SK-N-SH (cell line): Measurements from ENCODE around the gene CNNM1. TPM values are rescaled to one million over a fixed set of nuclear protein-coding genes. Genes with fewer than 3 reads are reported as not detected.
A peak's percentile ranks its signal among the peaks of the same experiment; 100 is the strongest.

Source experiments
- CTCF ChIA-PET: fragments of 300-600, 350-600 bp; formaldehyde crosslinking; extraction: SDS; loops from one replicate; lab custom pipeline; 2021; lab: Yijun Ruan, JAX
- POLR2A ChIA-PET: fragments of 350-600 bp; sonication (Branson Sonifier 250); formaldehyde crosslinking; extraction: SDS; loops from one replicate; lab custom pipeline; 2020; ENCODE audit warnings: antibody characterized with exemption, inconsistent platforms; lab: Yijun Ruan, JAX
- DNase-seq: peaks from one replicate; pipeline ENCODE4 v3.0.0; 2012
- H2AFZ ChIP-seq: fragments of 200-600 bp; sonication (generic); 2 replicates; pipeline ENCODE4 v1.8.1; 2016; ENCODE audit warnings: antibody characterized with exemption, mild to moderate bottlenecking, low read depth
- H3F3A ChIP-seq: fragments of 200-600 bp; sonication (generic); replicated peaks from 2 replicates; pipeline ENCODE3; 2016; ENCODE audit warnings: antibody characterized with exemption, mild to moderate bottlenecking; ENCODE audit not compliant: insufficient read depth
- H3K27ac ChIP-seq, 2 experiments: fragments of 200-500 bp in 1 of 2; fragments of 200-600 bp in 1 of 2; sonication (Bioruptor generic) in 1 of 2; sonication (generic), shearing (Covaris generic) in 1 of 2; 2 replicates each; pipeline versions ENCODE4 v1.5.1 to v1.6.1; 2014 to 2016; ENCODE audit warnings: low read depth in 2 of 2, inconsistent platforms in 1 of 2, low read length in 1 of 2, mild to moderate bottlenecking in 1 of 2, mixed read lengths in 1 of 2
- H3K27me3 ChIP-seq: fragments of 200-600 bp; sonication (generic), shearing (Covaris generic); 2 replicates; pipeline ENCODE4 v1.6.1; 2016; ENCODE audit warnings: mixed run types; ENCODE audit not compliant: insufficient read depth
- H3K36me3 ChIP-seq, 2 experiments: fragments of 200-500 bp in 1 of 2; fragments of 200-600 bp in 1 of 2; sonication (Bioruptor generic) in 1 of 2; sonication (generic) in 1 of 2; replicated peaks in 1 of 2; 2 replicates each; pipeline versions ENCODE3 to v1.5.1; 2014 to 2016; ENCODE audit warnings: low read length in 1 of 2, mild to moderate bottlenecking in 1 of 2; ENCODE audit not compliant: insufficient read depth in 2 of 2, control insufficient read depth in 1 of 2
- H3K4me1 ChIP-seq, 2 experiments: fragments of 200-500 bp in 1 of 2; fragments of 200-600 bp in 1 of 2; sonication (Bioruptor generic) in 1 of 2; sonication (generic), shearing (Covaris generic) in 1 of 2; 2 replicates each; pipeline versions ENCODE4 v1.5.1 to v1.6.1; 2014 to 2016; ENCODE audit warnings: low read depth in 1 of 2, low read length in 1 of 2, mixed run types in 1 of 2; ENCODE audit not compliant: insufficient read depth in 2 of 2, control insufficient read depth in 1 of 2
- H3K4me2 ChIP-seq: fragments of 200-600 bp; sonication (generic), shearing (Covaris generic); 2 replicates; pipeline ENCODE4 v1.6.1; 2017; ENCODE audit warnings: mixed run types
- H3K4me3 ChIP-seq, 2 experiments: fragments of 200-500 bp in 1 of 2; fragments of 200-600 bp in 1 of 2; sonication (Bioruptor generic) in 1 of 2; sonication (generic), shearing (Covaris generic) in 1 of 2; 2 replicates each; pipeline versions ENCODE4 v1.5.1 to v1.8.1; 2014 to 2016; ENCODE audit warnings: low read depth in 2 of 2, inconsistent platforms in 1 of 2, low read length in 1 of 2, mild to moderate bottlenecking in 1 of 2, mixed read lengths in 1 of 2, moderate library complexity in 1 of 2
- H3K79me2 ChIP-seq: fragments of 200-600 bp; sonication (generic); 2 replicates; pipeline ENCODE4 v1.8.1; 2017; ENCODE audit warnings: mild to moderate bottlenecking; ENCODE audit not compliant: insufficient read depth
- H3K9ac ChIP-seq: fragments of 200-600 bp; sonication (generic); 2 replicates; pipeline ENCODE4 v1.6.1; 2017; ENCODE audit warnings: mixed run types
- H3K9me2 ChIP-seq: fragments of 200-600 bp; sonication (generic); 2 replicates; pipeline ENCODE4 v1.6.1; 2017; ENCODE audit warnings: mixed run types
- H3K9me3 ChIP-seq: fragments of 200-600 bp; sonication (generic); 2 replicates; pipeline ENCODE4 v1.6.1; 2017; ENCODE audit warnings: mixed run types, mild to moderate bottlenecking, moderate library complexity
- H4K20me1 ChIP-seq: fragments of 200-600 bp; sonication (generic); 2 replicates; pipeline ENCODE4 v1.6.1; 2017; ENCODE audit warnings: mild to moderate bottlenecking, mixed run types; ENCODE audit not compliant: insufficient read depth
- ELF1 ChIP-seq: IDR thresholded peaks from 2 replicates; pipeline ENCODE4 v1.4.0; 2012
- FOXJ3 ChIP-seq: sonication (generic); formaldehyde crosslinking; IDR thresholded peaks from 2 replicates; pipeline ENCODE4 v1.5.1; 2020; ENCODE audit warnings: mild to moderate bottlenecking, missing genetic modification reagents
- FOXM1 ChIP-seq: IDR thresholded peaks from 2 replicates; pipeline ENCODE4 v1.4.0; 2012; ENCODE audit warnings: low read depth, mild to moderate bottlenecking
- GATA2 ChIP-seq: sonication (generic); formaldehyde crosslinking; IDR thresholded peaks from 2 replicates; pipeline ENCODE4 v1.5.0; 2020; ENCODE audit warnings: mild to moderate bottlenecking, missing genetic modification reagents
- JUND ChIP-seq: IDR thresholded peaks from 2 replicates; pipeline ENCODE4 v1.4.0; 2012
- NFIC ChIP-seq: IDR thresholded peaks from 2 replicates; pipeline ENCODE4 v1.4.0; 2012; ENCODE audit warnings: borderline replicate concordance
- RAD21 ChIP-seq: IDR thresholded peaks from 2 replicates; pipeline ENCODE4 v1.6.1; 2012; ENCODE audit warnings: mild to moderate bottlenecking, low read length
- RFX5 ChIP-seq: IDR thresholded peaks from 2 replicates; pipeline ENCODE4 v1.6.1; 2012; ENCODE audit warnings: mild to moderate bottlenecking, improper control_type of control experiment, low read length
- RXRA ChIP-seq: IDR thresholded peaks from 2 replicates; pipeline ENCODE4 v1.4.0; 2012; ENCODE audit warnings: low read depth, mild to moderate bottlenecking, borderline replicate concordance
- SMC3 ChIP-seq: IDR thresholded peaks from 2 replicates; pipeline ENCODE4 v1.6.1; 2012; ENCODE audit warnings: low read depth, low read length, improper control_type of control experiment
- TAF1 ChIP-seq: IDR thresholded peaks from 2 replicates; pipeline ENCODE4 v1.6.1; 2012; ENCODE audit warnings: low read depth, mild to moderate bottlenecking, low read length, moderate library complexity, borderline replicate concordance
- TCF12 ChIP-seq: IDR thresholded peaks from 2 replicates; pipeline ENCODE4 v1.4.0; 2012
- TEAD4 ChIP-seq: IDR thresholded peaks from 2 replicates; pipeline ENCODE4 v1.4.0; 2012; ENCODE audit warnings: mild to moderate bottlenecking, borderline replicate concordance; ENCODE audit not compliant: insufficient read depth
- YY1 ChIP-seq: IDR thresholded peaks from 2 replicates; pipeline ENCODE4 v1.4.0; 2012; ENCODE audit warnings: low read depth, mild to moderate bottlenecking
- WGBS: methylation state at CpG from one replicate; pipeline ENCODE4 v1.1.6; 2017; ENCODE audit warnings: low lambda C conversion rate; 5-methylcytosine and 5-hydroxymethylcytosine counted together
- polyA plus RNA-seq, 3 experiments: library from polyadenylated mRNA; depleted of rRNA; stranded (reverse); fragments of >200 nt; gene quantifications; 2 replicates each; pipeline ENCODE4 v1.2.3, GENCODE V29; 2012
- TF ChIP-seq, protein P1 (sequence below): IDR thresholded peaks from 2 replicates; pipeline ENCODE4 v1.4.0; 2012; ENCODE audit warnings: low read depth
- TF ChIP-seq, protein P2 (sequence below): fragments of 150-350 bp; IDR thresholded peaks from 2 replicates; pipeline ENCODE4 v1.6.1; 2016; ENCODE audit warnings: mild to moderate bottlenecking, low read depth, low read length
- TF ChIP-seq, protein P3 (sequence below): fragments of 200-600 bp; sonication (generic); IDR thresholded peaks from 2 replicates; pipeline ENCODE4 v1.6.1; 2017; ENCODE audit warnings: antibody characterized with exemption, mild to moderate bottlenecking, moderate library complexity

Gene CNNM1
- polyA plus RNA-seq, 1 of the 3 experiments (the other 2 are of a cell fraction), result 0.12 TPM

DNA sequence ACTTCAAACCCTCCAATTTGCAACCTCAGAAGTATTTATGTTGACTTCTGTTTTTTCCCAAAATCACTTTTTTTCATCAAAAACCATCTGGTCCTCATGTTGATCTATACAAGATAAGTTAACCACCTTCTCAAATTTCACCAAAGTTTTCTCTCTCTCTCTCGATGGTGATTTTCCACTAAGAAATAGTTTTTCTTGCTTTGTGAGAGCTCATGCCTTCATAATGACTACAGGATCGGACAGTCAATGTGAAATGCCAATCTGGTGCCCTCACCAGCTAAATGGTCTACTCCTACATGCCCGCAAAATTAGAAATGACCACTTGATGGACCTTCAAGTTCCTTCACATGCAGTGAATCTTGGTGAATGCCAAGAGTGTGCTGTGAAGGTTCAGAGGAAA, 40.4 kb downstream of the CNNM1 start:
- WGBS, result 42% methylated on average over 3 of the region's 3 CpGs
- Histone ChIP-seq H3K36me3 (no peaks in the 10 kb centered on the region), H3K9me3 (no peaks in the 10 kb centered on the region), H3K27me3 (no peaks in the 10 kb centered on the region), H3K9me2 (no peaks in the 10 kb centered on the region), H2AFZ (no peak overlapping the region), H3K27ac (0 out of 4 replicates have a peak overlapping the region, but pooled peaks of 1 of the 2 experiments have one; percentile 22), H3K4me2 (peak overlapping the region; percentile 56), H3K4me1 (peaks cover 3 to 4% of the 10 kb centered on the region in 2 experiments; a peak in 2 of 4 replicates), H3K79me2 (no peaks in the 10 kb centered on the region), H3K4me3 (no peak overlapping the region), H3F3A (no peaks in the 10 kb centered on the region), H4K20me1 (no peaks in the 10 kb centered on the region), H3K9ac (no peak overlapping the region)
- POLR2A ChIA-PET, result no interaction called here
- CTCF ChIA-PET, result interaction anchor here (0.9 to 1.8 kb wide), 3 partner anchors 9 to 123 kb away, joined by 3 to 4 read pairs (median 3); no protein-coding TSS in a partner anchor
- TF ChIP-seq, protein P1, sequence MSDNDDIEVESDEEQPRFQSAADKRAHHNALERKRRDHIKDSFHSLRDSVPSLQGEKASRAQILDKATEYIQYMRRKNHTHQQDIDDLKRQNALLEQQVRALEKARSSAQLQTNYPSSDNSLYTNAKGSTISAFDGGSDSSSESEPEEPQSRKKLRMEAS, result no peak
- TF ChIP-seq FOXM1, result no peak
- no peak for TF ChIP-seq RFX5
- TF ChIP-seq TCF12, result peak; percentile 43; the same call in 1 of the 2 replicates
- no peak for TF ChIP-seq YY1
- TF ChIP-seq JUND, result peak; percentile 22; the same call in 1 of the 2 replicates
- TF ChIP-seq, protein P2, sequence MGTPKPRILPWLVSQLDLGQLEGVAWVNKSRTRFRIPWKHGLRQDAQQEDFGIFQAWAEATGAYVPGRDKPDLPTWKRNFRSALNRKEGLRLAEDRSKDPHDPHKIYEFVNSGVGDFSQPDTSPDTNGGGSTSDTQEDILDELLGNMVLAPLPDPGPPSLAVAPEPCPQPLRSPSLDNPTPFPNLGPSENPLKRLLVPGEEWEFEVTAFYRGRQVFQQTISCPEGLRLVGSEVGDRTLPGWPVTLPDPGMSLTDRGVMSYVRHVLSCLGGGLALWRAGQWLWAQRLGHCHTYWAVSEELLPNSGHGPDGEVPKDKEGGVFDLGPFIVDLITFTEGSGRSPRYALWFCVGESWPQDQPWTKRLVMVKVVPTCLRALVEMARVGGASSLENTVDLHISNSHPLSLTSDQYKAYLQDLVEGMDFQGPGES, result no peak
- TF ChIP-seq TEAD4, result no peak
- no peak for TF ChIP-seq ELF1
- no peak for TF ChIP-seq GATA2
- TF ChIP-seq NFIC, result no peak
- TF ChIP-seq RAD21, result no peak
- TF ChIP-seq RXRA, result no peak
- no peak for DNase-seq

DNA sequence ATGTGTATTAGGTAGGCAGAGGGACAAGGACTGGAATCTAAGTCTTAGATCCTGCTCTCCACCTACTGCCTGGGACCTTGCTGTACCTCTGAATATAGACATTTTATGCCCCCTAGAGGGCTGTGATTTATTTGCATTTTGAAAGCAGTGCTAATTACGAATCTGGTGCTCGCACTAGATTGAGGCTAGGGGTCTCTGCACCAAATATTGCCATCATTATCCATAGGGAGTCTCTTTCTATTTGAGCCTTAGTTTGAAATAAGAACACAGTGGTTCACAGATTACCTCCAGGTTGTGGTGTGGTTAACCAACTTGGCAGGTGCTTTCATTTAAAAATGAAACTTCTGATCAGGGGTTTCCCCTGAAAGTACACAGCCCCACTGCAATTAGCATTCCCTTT, 41.8 kb downstream of the CNNM1 start:
- Histone ChIP-seq H3K27ac (no peak overlapping the region), H3K4me1 (peaks cover 9% of the 10 kb centered on the region in 2 experiments; a peak in 2 of 4 replicates), H3K9me3 (no peaks in the 10 kb centered on the region), H3K27me3 (no peaks in the 10 kb centered on the region), H3K79me2 (no peaks in the 10 kb centered on the region), H3K4me2 (no peak overlapping the region), H3K9ac (no peak overlapping the region), H2AFZ (no peak overlapping the region), H3F3A (no peaks in the 10 kb centered on the region), H3K9me2 (no peaks in the 10 kb centered on the region), H4K20me1 (no peaks in the 10 kb centered on the region), H3K4me3 (no peak overlapping the region), H3K36me3 (no peaks in the 10 kb centered on the region)
- peak; percentile 56 for DNase-seq
- 14% methylated on average over 2 of the region's 2 CpGs for WGBS
- peak; percentile 38; the same call in 1 of the 2 replicates for TF ChIP-seq SMC3
- TF ChIP-seq GATA2, result no peak
- no peak for TF ChIP-seq TAF1
- TF ChIP-seq, protein P3, sequence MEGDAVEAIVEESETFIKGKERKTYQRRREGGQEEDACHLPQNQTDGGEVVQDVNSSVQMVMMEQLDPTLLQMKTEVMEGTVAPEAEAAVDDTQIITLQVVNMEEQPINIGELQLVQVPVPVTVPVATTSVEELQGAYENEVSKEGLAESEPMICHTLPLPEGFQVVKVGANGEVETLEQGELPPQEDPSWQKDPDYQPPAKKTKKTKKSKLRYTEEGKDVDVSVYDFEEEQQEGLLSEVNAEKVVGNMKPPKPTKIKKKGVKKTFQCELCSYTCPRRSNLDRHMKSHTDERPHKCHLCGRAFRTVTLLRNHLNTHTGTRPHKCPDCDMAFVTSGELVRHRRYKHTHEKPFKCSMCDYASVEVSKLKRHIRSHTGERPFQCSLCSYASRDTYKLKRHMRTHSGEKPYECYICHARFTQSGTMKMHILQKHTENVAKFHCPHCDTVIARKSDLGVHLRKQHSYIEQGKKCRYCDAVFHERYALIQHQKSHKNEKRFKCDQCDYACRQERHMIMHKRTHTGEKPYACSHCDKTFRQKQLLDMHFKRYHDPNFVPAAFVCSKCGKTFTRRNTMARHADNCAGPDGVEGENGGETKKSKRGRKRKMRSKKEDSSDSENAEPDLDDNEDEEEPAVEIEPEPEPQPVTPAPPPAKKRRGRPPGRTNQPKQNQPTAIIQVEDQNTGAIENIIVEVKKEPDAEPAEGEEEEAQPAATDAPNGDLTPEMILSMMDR, result peak; percentile 56
- peak; percentile 77 for TF ChIP-seq RAD21
- TF ChIP-seq FOXJ3 (CRISPR knock-in tag), result no peak
- POLR2A ChIA-PET, result no interaction called here
- CTCF ChIA-PET, result interaction anchor here (1.3 to 2.7 kb wide), 2 partner anchors 11 to 903 kb away, joined by 3 to 8 read pairs; no protein-coding TSS in a partner anchor
